ENCODE results near the gene SRCIN1. TPM values are rescaled to one million over a fixed set of nuclear protein-coding genes. Genes with fewer than 3 reads are reported as not detected.

SRCIN1 gene
- total RNA-seq, 4 donors from 2014 or later: 0.54 to 0.89 (median 0.69) TPM

DNA sequence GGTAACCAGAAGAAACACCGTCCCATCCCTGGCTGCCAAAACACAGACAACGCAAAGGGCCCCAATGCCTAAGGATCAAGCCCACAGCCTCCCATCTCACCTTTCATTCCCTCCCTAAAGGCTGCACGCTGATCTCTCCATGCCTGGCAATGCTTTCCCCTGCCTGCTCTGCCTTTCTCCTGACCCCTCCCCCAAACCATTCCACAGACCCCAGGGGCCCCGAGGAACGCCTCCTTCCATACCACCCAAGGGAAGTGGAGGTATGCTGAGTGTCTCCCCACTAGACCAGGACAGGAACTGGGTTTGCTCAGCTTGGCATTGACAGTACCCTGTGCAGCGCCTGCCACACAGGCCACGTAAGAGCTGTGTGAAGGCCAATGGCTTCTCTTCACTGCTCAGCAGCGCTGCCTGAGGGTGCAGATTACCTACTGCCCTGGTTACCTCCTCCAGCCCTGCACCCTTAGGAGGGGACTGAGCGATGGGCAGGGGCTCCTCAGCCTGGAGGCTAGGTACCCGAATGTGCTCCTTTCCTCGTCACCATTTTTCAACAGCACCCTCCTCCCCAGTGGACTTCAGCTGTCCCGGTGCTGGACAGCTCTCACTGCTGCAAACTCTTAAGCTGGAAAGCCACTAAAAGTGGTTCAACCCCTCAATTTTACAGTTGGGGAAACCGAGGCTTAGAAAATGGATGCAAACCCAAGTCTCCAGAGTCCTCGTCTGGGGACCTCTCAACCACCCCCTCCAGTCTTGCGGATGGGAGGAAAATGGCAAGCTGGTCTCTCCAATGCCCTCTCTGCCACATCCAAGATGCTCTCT, 45.0 kb downstream of the SRCIN1 start:
- intact Hi-C loops (cut with DNase I): loop anchor here (5.0 kb wide), 1 partner anchor 42 kb away; no protein-coding TSS in a partner anchor
- WGBS, 2 donors: 33 to 47% methylated on average over 13 to 15 of the region's 15 CpGs
- Histone ChIP-seq H3K27ac (no peak overlapping the region), H3K9me3 (no peaks in the 10 kb centered on the region), H3K36me3 (no peaks in the 10 kb centered on the region), H3K4me1 (peaks cover 17 to 31% of the 10 kb centered on the region in 2 donors), H3K27me3 (peaks cover 4% of the 10 kb centered on the region), H3K4me3 (replicated peaks in 1 of 3) (no peak overlapping the region)
- DNase-seq: no peak
- TF ChIP-seq, protein P1, sequence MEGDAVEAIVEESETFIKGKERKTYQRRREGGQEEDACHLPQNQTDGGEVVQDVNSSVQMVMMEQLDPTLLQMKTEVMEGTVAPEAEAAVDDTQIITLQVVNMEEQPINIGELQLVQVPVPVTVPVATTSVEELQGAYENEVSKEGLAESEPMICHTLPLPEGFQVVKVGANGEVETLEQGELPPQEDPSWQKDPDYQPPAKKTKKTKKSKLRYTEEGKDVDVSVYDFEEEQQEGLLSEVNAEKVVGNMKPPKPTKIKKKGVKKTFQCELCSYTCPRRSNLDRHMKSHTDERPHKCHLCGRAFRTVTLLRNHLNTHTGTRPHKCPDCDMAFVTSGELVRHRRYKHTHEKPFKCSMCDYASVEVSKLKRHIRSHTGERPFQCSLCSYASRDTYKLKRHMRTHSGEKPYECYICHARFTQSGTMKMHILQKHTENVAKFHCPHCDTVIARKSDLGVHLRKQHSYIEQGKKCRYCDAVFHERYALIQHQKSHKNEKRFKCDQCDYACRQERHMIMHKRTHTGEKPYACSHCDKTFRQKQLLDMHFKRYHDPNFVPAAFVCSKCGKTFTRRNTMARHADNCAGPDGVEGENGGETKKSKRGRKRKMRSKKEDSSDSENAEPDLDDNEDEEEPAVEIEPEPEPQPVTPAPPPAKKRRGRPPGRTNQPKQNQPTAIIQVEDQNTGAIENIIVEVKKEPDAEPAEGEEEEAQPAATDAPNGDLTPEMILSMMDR (IDR thresholded peaks at IDR 0.05): no peak
- TF ChIP-seq POLR2A (IDR thresholded peaks at IDR 0.05): no peak

DNA sequence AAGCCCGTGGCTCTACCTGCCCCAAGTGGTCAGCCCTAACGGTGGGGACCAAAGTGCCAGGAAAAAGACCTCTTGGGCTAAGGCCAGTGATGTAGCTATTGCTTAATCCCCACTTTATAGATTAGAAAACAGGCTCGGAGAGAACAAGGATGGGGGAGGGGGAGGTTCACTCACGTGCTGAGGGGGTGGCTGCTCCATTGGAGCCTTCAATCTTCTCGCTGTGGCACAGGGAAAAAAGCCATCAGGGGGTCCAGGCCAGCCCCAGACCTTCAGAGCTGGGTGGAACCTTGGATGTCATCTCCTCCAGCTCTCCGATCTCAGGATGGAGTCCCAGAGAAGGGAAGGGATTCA, 45.9 kb downstream of the SRCIN1 start:
- Histone ChIP-seq H3K27me3 (peaks cover 4% of the 10 kb centered on the region), H3K27ac (no peak overlapping the region), H3K4me1 (peaks cover 17 to 31% of the 10 kb centered on the region in 2 donors), H3K9me3 (no peaks in the 10 kb centered on the region), H3K4me3 (replicated peaks in 1 of 3) (peak overlapping the region in 1 of 3 donors; percentile 27), H3K36me3 (no peaks in the 10 kb centered on the region)
- intact Hi-C loops (cut with DNase I): loop anchor here (2.0 to 5.0 kb wide), 2 partner anchors 42 to 109 kb away; no protein-coding TSS in a partner anchor
- no peak for DNase-seq
- 24 to 29% methylated on average over 6 of the region's 6 CpGs for WGBS, 2 donors
- TF ChIP-seq, protein P1 (IDR thresholded peaks at IDR 0.05): no peak
- no peak for TF ChIP-seq POLR2A (IDR thresholded peaks at IDR 0.05)

DNA sequence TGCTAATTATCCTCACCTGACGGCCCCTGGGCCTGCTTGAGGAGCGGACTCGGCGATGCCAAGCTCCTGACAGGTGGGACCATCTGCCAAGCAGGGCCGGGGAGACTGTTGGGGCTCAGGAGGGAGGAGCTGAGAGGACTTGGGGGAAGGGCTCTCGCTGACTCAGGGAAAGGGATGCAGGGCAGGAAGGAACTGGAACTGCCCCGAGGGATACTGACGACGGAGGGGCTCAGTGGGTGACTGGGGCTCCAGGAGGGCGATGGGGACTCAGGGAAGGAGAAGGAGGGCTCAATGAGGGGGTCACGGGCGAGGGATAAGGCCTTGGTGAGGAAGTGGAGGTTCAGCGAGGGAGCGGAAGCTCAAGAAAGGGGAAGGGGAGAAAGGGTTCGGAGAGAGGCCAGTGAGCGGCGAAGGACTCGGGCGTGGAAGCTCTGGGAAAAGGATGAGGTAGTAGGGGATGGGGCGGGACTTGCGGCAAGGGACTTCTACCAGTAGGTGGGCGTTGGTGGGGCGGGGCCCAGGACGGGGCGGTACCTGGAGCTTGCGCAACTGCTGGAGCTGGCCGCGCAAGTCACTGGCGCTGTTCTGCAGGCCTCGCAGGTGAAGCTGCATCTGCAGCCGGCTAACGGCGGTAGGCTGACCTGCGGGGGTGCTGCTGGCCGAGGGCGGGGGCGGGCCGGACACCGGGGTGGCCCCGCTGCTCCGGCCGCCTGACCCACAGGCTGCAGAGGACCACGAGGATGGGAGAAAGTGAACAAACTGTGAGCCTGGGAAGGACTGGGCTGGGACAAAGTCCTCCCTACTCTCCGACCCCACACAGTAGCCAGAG, 46.5 kb downstream of the SRCIN1 start:
- WGBS, 2 donors: 10 to 11% methylated on average over 32 to 35 of the region's 44 CpGs

DNA sequence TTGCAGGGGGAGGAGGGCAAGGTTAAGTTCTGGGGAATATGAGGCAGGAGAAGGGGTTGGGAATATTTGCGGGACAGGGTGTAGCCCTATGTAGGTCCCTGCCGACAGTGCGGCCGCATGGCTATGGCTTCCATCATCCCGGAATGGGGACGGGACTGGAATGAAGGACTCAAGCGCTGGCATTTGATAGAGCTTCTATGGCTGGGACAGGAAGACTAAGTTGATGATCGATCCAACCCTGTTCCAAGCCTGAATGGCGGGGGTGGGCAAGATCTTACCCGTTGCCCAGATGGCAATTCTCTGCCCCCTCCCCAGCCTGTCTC, 47.1 kb downstream of the SRCIN1 start:
- no peak for TF ChIP-seq POLR2A (IDR thresholded peaks at IDR 0.05)
- TF ChIP-seq, protein P1 (IDR thresholded peaks at IDR 0.05): no peak
- no peak for DNase-seq
- Histone ChIP-seq H3K27ac (no peak overlapping the region), H3K4me1 (peaks cover 17 to 31% of the 10 kb centered on the region in 2 donors), H3K36me3 (no peaks in the 10 kb centered on the region), H3K27me3 (peaks cover 4% of the 10 kb centered on the region), H3K9me3 (no peaks in the 10 kb centered on the region), H3K4me3 (replicated peaks in 1 of 3) (peak overlapping the region in 1 of 3 donors; percentile 27)
- WGBS, 2 donors: 10% methylated on average over 10 of the region's 10 CpGs
- intact Hi-C loops (cut with DNase I): loop anchor here (2.0 kb wide), 1 partner anchor 110 kb away; no protein-coding TSS in a partner anchor

More for the DNA sequence above, 46.5 kb downstream of the SRCIN1 start:
- peak; percentile 92 to 94 for DNase-seq
- peaks cover 4% of the 10 kb centered on the region for H3K27me3 ChIP-seq
- TF ChIP-seq POLR2A (IDR thresholded peaks at IDR 0.05): peak in 1 of 2 donors; percentile 34
- TF ChIP-seq, protein P1 (IDR thresholded peaks at IDR 0.05): peak in 3 of 6 experiments; percentile 13 to 35 (median 34)
- peaks cover 17 to 31% of the 10 kb centered on the region in 2 donors for H3K4me1 ChIP-seq
- H3K4me3 ChIP-seq (replicated peaks in 1 of 3): peak overlapping the region in 1 of 3 donors; percentile 27
- no peak overlapping the region for H3K27ac ChIP-seq
- no peaks in the 10 kb centered on the region for H3K36me3 ChIP-seq
- no peaks in the 10 kb centered on the region for H3K9me3 ChIP-seq
- intact Hi-C loops (cut with DNase I): loop anchor here (2.0 kb wide), 1 partner anchor 110 kb away; no protein-coding TSS in a partner anchor

All from thyroid gland (tissue), 4 donors.